Hematopoietic multipotent progenitor cell (in vitro differentiated cells): ENCODE measurements around the gene DMD. TPM values are rescaled to one million over a fixed set of nuclear protein-coding genes. Genes with fewer than 3 reads are reported as not detected.

Experiments used
- DNase-seq, 3 donors: peaks; one replicate each; pipeline ENCODE4 v3.0.0-alpha.2; 2011 to 2015; ENCODE audit warnings: low read depth in 2 of 3, low spot score in 2 of 3
- total RNA-seq: library from RNA; depleted of rRNA; stranded (reverse); fragments of >200 nt; gene quantifications from one replicate; pipeline ENCODE4 v1.2.3, GENCODE V29; 2012

DMD gene
- total RNA-seq, 1 donor: 0.54 TPM

DNA sequence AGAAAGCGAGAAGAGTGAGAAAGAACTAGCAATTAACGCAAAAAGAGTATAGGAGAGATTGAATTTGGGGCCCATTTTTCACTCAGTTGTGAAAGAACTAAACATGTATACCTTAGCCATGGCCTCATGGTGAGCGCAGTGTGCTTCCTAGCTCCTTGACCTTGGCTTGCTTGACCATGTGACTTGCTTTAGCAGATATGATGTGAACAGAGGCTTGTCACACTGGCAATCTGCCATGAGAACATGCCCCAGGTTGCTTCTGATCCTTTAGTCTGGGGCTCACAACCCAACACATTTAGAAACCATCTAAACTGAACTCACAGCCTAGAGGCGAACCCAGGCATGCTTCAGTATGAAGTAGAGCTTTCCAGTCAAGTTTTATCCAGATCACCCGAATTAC lies 1879.4 kb downstream of the DMD start:
- no peak for DNase-seq

GRCh38 chrX:31331015-31331414 lies 1880.3 kb downstream of the DMD start:
- no peak for DNase-seq

- DNase-seq: no peak
Observed at GRCh38 chrX:31329298-31329697, 1882.1 kb downstream of the DMD start.

- no peak for DNase-seq
Observed at GRCh38 chrX:31323658-31324057, 1887.7 kb downstream of the DMD start.

DNA sequence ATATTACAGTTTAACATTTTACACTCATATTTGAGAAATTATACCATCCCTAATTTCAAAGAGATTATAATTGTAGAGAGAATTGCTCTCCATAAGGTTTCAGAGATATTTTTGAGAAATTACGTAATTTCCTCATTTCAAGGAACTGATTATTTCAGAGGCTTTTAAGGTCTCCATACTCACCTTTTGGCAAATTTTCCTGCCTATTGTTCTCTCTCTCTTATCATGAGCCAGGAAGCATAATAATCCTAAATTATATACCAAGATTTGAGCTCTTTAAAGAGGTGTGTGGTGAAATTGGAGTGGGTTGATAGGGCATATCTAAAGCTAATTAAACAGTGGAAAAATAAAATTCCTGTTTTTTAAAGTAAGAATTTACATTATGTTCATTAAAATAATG lies 1890.6 kb downstream of the DMD start:
- DNase-seq: no peak

GRCh38 chrX:31319586-31319985 lies 1891.8 kb downstream of the DMD start:
- no peak for DNase-seq

DNA sequence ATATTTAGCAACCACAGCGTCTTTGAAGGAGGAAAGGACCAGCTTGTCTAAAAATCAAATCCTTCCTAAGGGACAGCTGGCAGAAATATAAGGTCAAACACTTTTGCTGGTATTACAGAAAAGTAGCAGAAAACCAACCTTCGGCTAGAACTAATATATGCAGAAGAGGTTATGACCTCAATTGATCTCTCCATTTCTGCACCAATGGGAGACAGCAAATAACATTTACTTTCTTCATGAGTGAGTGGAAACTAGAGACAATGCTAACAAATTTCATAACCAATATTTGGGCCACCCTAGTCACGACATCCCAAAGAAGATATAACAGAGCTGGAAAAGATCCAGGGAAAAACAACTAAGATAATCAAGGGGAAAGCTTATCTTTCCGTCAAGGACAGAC lies 1892.5 kb downstream of the DMD start:
- DNase-seq: no peak

DNA sequence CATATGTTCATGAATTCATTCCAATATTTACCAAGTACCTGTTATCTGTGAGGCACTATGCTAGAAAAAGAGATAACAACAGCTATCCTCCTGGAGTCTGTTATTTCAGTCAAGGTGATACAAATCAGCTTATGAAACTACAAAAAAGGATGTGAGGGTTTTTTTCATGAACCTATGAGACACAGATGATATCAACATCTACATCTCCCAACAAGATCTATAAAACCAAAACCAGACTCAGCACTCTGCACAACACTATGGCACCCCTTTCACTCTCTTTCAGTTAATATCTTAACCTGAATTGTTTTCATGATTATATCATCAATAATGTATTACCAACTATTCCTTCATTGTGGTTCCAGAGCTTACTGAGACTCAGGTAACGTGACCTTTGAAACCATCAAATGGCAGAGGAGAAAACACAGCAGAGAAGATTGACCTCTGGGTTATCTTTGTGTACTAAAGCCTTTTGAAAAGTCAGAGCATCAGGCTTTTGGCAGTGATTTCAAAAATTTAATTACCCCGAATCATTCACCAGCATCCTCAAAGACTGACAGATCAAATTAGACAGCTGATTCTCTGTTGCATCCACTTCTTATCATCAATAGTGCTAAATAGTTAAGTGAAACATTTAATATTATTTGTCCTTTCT lies 1894.9 kb downstream of the DMD start:
- no peak for DNase-seq

GRCh38 chrX:31314921-31315320 lies 1896.4 kb downstream of the DMD start:
- no peak for DNase-seq

DNA sequence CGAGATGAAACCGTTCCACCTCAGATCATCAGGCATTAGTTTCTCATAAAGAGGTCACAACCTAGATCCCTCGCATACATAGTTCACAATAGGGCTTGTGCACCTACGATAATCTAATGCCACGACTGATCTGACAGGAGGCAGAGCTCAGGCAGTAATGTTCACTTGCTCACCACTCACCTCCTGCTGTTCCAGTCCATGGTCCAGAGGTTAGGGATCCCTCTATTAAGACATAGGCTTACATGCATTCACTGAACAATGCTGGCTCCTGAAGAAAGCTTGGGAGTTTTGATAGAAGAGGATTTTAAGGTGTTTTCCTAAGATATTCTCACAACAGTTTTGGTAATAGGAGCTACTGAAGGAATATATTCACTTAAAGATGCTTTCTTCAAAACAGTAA lies 1903.4 kb downstream of the DMD start:
- no peak for DNase-seq

- no peak for DNase-seq
Observed at GRCh38 chrX:31302573-31303075, 1908.7 kb downstream of the DMD start.

DNA sequence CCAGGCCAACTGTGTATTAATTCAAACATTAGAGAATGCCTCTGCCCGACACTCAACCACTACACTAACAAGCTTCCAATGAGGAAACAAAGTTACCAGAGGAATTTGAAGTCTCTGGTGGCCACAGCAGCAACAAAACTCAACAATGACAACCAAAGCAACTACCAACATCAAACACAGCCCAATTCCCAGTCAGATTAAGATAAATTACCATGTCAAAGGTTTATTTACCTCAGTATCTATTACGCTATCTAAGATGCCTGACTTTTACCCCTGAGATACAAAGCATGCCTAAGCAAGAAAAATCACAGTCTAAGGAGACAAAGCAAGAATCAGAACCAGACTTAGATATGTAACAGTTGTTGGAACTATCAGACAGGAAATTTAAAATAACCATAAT lies 1909.4 kb downstream of the DMD start:
- DNase-seq: no peak

GRCh38 chrX:31301203-31301602 lies 1910.1 kb downstream of the DMD start:
- no peak for DNase-seq

GRCh38 chrX:31298916-31299315 lies 1912.4 kb downstream of the DMD start:
- DNase-seq: no peak

- no peak for DNase-seq
Observed at GRCh38 chrX:31297881-31298280, 1913.5 kb downstream of the DMD start.

DNA sequence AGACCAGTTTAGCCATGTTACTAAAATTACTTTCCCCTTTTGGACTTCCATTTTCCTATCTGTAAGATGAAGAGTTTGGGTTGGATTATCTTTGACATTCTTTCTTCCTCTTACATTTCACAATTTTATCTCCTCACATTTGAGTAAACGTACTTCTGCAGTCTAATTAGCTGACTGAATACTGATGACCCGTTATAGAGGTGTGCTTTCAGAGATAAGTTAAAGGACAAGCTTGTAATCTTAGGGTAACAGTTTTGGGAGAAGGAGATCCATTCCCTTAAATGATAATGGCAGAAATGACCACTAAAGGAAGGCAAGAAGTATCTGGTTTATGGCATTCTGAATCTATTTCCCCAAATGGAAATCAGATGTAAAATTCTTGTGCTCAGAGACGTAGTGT lies 1916.9 kb downstream of the DMD start:
- DNase-seq: no peak

DNA sequence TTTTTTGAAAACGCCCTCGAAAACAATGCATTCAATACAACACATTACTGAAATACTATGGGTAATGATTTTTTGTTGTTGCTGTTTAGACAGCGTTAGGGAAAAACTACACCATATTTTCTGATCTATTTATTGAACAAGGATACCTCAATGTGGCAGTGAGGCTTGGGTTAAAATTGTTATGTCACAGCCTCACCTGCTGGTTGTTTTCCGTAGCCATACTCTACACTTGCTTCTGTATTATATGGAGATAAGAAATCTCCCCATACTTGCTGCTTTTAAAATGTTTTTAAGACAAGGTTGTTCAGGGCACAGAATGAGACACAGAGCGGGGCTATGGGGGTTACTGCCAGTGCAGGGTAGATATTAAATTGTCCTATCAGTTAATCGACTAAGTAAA lies 1917.9 kb downstream of the DMD start:
- peak in 2 of 3 donors; percentile 5 to 39 for DNase-seq

DNA sequence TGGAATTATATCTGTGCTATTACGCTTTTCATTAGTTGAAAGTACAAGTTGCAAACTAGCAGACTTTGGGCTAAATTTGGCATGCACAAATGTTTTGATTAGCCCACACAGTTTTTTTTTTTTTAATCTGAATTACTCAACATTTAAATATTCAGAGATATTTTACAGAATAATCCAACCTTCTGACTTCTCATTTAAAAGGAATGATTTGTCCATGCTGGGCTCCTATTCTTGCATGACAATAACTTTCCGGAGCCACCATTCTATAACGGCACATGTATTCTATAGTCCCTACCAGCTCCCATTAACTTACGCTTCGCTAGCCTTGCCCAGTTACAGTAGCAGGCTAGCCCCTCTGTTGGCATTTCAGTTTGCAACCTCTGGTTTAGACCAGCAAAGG lies 1920.2 kb downstream of the DMD start:
- DNase-seq: no peak

DNA sequence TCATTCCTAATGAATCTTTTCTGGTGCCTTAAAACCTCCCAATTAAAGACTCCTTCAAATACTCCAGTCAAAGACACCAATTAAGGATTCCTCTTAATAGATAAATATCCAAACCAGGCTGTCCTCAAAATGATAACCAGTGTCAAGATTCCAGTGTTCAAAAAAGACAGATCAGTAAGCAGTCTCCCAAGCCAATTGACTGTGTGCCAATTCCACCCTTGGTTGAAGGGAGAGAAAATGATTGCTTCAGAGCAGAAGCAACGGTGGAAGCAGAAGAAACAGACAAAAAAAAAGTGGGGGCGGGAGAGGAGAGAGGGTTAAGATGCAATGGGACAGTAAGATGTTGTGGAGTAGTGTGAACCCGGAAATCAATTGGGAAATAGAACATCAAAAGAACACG lies 1923.5 kb downstream of the DMD start:
- DNase-seq: no peak

DNA sequence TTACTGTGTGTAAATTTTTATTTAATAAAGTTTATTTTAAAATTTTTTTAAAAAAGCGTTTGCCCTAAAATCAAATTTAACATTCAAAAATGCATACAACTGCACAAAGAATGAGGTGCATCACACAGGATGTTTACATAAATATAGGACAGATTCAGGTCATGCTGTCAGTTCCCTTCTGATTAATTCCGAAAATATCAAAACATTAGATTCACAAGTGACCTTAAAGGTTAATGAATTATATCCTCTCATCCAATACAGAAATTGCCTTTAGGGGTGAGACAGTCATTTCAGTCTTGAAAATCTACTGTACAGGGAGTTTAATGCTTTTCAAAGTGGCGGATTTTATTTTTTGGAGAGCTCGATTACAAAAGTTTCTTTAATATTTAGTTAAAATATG lies 1930.8 kb downstream of the DMD start:
- DNase-seq: no peak

GRCh38 chrX:31279359-31279758 lies 1932.0 kb downstream of the DMD start:
- DNase-seq: no peak

DNA sequence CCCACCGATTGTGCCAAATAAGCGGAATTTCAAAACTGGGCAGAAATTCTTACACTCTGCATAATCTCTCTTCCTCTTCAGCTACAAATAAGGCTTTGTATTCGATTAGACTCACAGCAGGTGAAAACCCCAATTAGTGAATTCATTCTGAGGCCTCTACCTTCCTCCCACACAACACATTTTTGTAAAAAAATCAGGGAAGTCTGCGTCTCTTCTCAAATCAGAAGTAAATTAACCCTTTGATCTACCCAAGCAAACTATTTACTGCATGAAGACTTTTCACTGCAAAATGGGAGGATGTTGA lies 1938.9 kb downstream of the DMD start:
- DNase-seq: no peak
